HepG2 (cell line): Measurements from ENCODE around the gene ZNRF3. TPM values are rescaled to one million over a fixed set of nuclear protein-coding genes. Genes with fewer than 3 reads are reported as not detected.

ENCODE experiments used
- ATF6 ChIP-seq: sonication (generic); formaldehyde crosslinking; conservative IDR thresholded peaks from 2 replicates; pipeline ENCODE4 v1.4.0; 2020; ENCODE audit warnings: missing genetic modification reagents
- CHD4 ChIP-seq: fragments of 200-600 bp; sonication (generic); IDR thresholded peaks from 2 replicates; pipeline ENCODE4 v1.7.0; 2017; ENCODE audit warnings: mild to moderate bottlenecking, low read length, borderline replicate concordance
- ELK4 ChIP-seq: sonication (generic); formaldehyde crosslinking; IDR thresholded peaks from 2 replicates; pipeline ENCODE4 v1.9.0; 2021; ENCODE audit warnings: missing genetic modification reagents, borderline replicate concordance
- FOSL1 ChIP-seq: sonication (generic); formaldehyde crosslinking; IDR thresholded peaks from 2 replicates; pipeline ENCODE4 v1.9.0; 2021; ENCODE audit warnings: missing genetic modification reagents, borderline replicate concordance
- FOSL2 ChIP-seq: sonication (generic); formaldehyde crosslinking; IDR thresholded peaks from 2 replicates; pipeline ENCODE4 v1.4.0; 2020; ENCODE audit warnings: missing genetic modification reagents
- JUN ChIP-seq: sonication (generic); formaldehyde crosslinking; IDR thresholded peaks from 2 replicates; pipeline ENCODE4 v1.4.0; 2020; ENCODE audit warnings: mild to moderate bottlenecking, missing genetic modification reagents
- KLF6 ChIP-seq: IDR thresholded peaks from 2 replicates; pipeline ENCODE4 v1.8.0; 2016; ENCODE audit warnings: missing biosample characterization, missing genetic modification reagents
- MBD4 ChIP-seq: IDR thresholded peaks from 2 replicates; pipeline ENCODE4 v1.6.1; 2012; ENCODE audit warnings: low read length, inconsistent platforms, borderline replicate concordance
- MYPOP ChIP-seq: sonication (generic); formaldehyde crosslinking; IDR thresholded peaks from 2 replicates; pipeline ENCODE4 v1.8.1; 2023; ENCODE audit warnings: mild to moderate bottlenecking, moderate library complexity, missing genetic modification reagents
- NFKB2 ChIP-seq: sonication (generic); formaldehyde crosslinking; IDR thresholded peaks from 2 replicates; pipeline ENCODE4 v1.4.0; 2020; ENCODE audit warnings: missing genetic modification reagents, borderline replicate concordance
- PLSCR1 ChIP-seq: sonication (generic); formaldehyde crosslinking; IDR thresholded peaks from 2 replicates; pipeline ENCODE4 v1.5.0; 2020; ENCODE audit warnings: missing genetic modification reagents, mild to moderate bottlenecking, borderline replicate concordance
- PRMT3 ChIP-seq: sonication (generic); formaldehyde crosslinking; IDR thresholded peaks from 2 replicates; pipeline ENCODE4 v1.8.1; 2022; ENCODE audit warnings: low read depth, mild to moderate bottlenecking, moderate library complexity, missing genetic modification reagents, borderline replicate concordance
- SCMH1 ChIP-seq: sonication (generic); formaldehyde crosslinking; IDR thresholded peaks from 2 replicates; pipeline ENCODE4 v1.9.0; 2021; ENCODE audit warnings: missing genetic modification reagents, mild to moderate bottlenecking, borderline replicate concordance
- SIN3B ChIP-seq: fragments of 150-350 bp; IDR thresholded peaks from 2 replicates; pipeline ENCODE4 v1.6.1; 2014; ENCODE audit warnings: low read length
- SP1 ChIP-seq, 2 experiments: fragments of 450-650 bp in 1 of 2; sonication (generic) in 1 of 2; formaldehyde crosslinking in 1 of 2; IDR thresholded peaks; 2 replicates each; pipeline versions ENCODE4 v1.4.0 to v1.6.1; 2016 to 2020; ENCODE audit warnings: missing genetic modification reagents in 1 of 2
- THAP8 ChIP-seq: sonication (generic); formaldehyde crosslinking; IDR thresholded peaks from 2 replicates; pipeline ENCODE4 v1.5.1; 2020; ENCODE audit warnings: missing genetic modification reagents, mild to moderate bottlenecking, borderline replicate concordance
- ZC3H13 ChIP-seq: sonication (generic); formaldehyde crosslinking; IDR thresholded peaks from 2 replicates; pipeline ENCODE4 v1.8.1; 2023; ENCODE audit warnings: mild to moderate bottlenecking, missing genetic modification reagents, moderate library complexity
- ZMYM4 ChIP-seq: sonication (generic); formaldehyde crosslinking; IDR thresholded peaks from 2 replicates; pipeline ENCODE4 v1.8.1; 2023; ENCODE audit warnings: mild to moderate bottlenecking, missing genetic modification reagents
- ZNF343 ChIP-seq: sonication (generic); formaldehyde crosslinking; IDR thresholded peaks from 2 replicates; pipeline ENCODE4 v1.4.0; 2020; ENCODE audit warnings: mild to moderate bottlenecking, missing genetic modification reagents
- ZNF460 ChIP-seq: sonication (generic); formaldehyde crosslinking; IDR thresholded peaks from 2 replicates; pipeline ENCODE4 v1.5.1; 2020; ENCODE audit warnings: missing genetic modification reagents, mild to moderate bottlenecking, borderline replicate concordance
- ZNF577 ChIP-seq: sonication (generic); formaldehyde crosslinking; IDR thresholded peaks from 2 replicates; pipeline ENCODE4 v1.4.0; 2020; ENCODE audit warnings: mild to moderate bottlenecking, low read depth, missing genetic modification reagents, borderline replicate concordance
- ZNF639 ChIP-seq: conservative IDR thresholded peaks from 2 replicates; pipeline ENCODE4 v1.6.1; 2018; ENCODE audit warnings: missing genetic modification reagents
- polyA plus RNA-seq, 8 experiments: library from polyadenylated mRNA; depleted of rRNA in 3 of 8; stranded (reverse) in 7 of 8; unstranded in 1 of 8; fragments of >200 nt; fragmentation: Illumina TruSeq in 4 of 8; extraction: Trizol in 4 of 8; gene quantifications; 2 replicates each; pipeline versions ENCODE4 v1.2.1 to v1.2.3, GENCODE V29; 2011 to 2016; ENCODE audit warnings: low read depth in 4 of 8, missing spikeins in 1 of 8, mixed read lengths in 1 of 8; ENCODE audit not compliant: insufficient read depth in 1 of 8
- total RNA-seq, 5 experiments: library from RNA; depleted of rRNA; stranded (reverse); fragments of >200 nt; fragmentation: Illumina TruSeq; extraction: Trizol; gene quantifications; 2 replicates each; pipeline ENCODE4 v1.2.3, GENCODE V29; 2016; ENCODE audit warnings: low read depth in 1 of 5

Gene ZNRF3
- total and polyA plus RNA-seq, 2 of the 13 experiments (the other 11 are each of a cell fraction or from before 2014, with no cell fraction given) = 20.3 to 36.7 TPM

GRCh38 chr22:28882878-28883656 lies at the start of gene ZNRF3 (continued):
- TF ChIP-seq PRMT3 (CRISPR knock-in tag) (no peak), SP1 (IDR thresholded peaks at IDR 0.05) (peak; percentile 50; the same call in 1 of the 2 replicates), SP1 (CRISPR knock-in tag; IDR thresholded peaks at IDR 0.05) (peak; percentile 76), SIN3B (no peak), ZNF577 (no peak), PLSCR1 (CRISPR knock-in tag) (no peak), ZC3H13 (no peak), FOSL2 (CRISPR knock-in tag) (peak; percentile 4; the same call in 1 of the 2 replicates), JUN (CRISPR knock-in tag) (peak; percentile 42; the same call in 1 of the 2 replicates), MYPOP (CRISPR knock-in tag) (peak; percentile 83), ELK4 (CRISPR knock-in tag) (no peak), ZMYM4 (peak; percentile 31; the same call in 1 of the 2 replicates), ATF6 (CRISPR knock-in tag) (no peak), CHD4 (no peak), MBD4 (no peak), FOSL1 (CRISPR knock-in tag) (no peak), NFKB2 (CRISPR knock-in tag) (peak; percentile 54; the same call in 1 of the 2 replicates), ZNF343 (CRISPR knock-in tag) (no peak), KLF6 (CRISPR knock-in tag) (no peak; the same call in 1 of the 2 replicates), ZNF639 (CRISPR knock-in tag) (peak; percentile 10; the same call in 1 of the 2 replicates), ZNF460 (CRISPR knock-in tag) (no peak), THAP8 (no peak), SCMH1 (no peak)
